ENCODE measurements around the gene CCDC171. TPM values are rescaled to one million over a fixed set of nuclear protein-coding genes. Genes with fewer than 3 reads are reported as not detected.

CCDC171 gene
- total and polyA plus RNA-seq, 2 experiments from 2014 or later: 4.4 to 5.1 TPM

DNA sequence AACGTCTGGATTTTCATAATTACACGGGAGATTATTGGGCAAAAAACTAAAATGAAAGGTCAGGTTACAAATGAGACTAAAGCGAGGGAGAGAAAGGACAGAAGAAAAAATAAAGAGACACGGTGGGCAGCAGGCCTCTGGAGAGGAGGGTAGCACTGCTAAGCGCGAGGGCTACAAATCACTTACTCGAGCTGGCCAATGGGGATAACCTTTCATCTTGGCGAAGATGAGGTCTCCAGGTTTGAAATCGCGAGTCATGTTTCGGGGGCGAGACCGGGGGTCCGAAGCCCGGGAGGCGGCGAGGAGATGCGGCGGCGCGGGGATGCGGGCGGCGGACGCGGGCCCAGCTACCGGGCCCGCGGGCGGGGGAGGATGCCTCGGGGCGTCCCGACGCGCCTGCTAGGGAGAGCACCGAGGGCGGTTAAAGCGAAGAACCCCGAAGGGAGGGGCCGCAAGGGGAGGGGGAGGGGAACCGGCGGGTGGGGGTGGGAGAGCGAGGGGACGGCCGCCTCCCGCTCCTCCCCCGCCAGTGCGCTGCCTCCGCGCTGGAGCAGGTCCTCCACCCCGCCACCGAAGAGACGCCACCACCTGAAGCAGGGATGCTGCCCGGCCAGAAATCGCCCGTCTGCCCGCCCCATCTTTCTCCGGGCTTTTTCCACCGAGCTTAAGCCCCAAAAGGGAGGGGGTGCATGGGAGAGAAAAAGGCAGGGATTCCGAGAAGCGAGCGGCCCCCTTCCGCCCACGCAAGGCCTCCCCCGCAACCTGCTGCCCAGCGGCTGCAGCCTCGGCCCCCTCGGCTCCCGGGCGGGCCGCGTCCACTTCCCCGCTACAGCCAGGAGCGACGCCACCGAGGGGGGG lies 42.7 kb upstream of the CCDC171 start (continued):
- TF ChIP-seq, protein P1, sequence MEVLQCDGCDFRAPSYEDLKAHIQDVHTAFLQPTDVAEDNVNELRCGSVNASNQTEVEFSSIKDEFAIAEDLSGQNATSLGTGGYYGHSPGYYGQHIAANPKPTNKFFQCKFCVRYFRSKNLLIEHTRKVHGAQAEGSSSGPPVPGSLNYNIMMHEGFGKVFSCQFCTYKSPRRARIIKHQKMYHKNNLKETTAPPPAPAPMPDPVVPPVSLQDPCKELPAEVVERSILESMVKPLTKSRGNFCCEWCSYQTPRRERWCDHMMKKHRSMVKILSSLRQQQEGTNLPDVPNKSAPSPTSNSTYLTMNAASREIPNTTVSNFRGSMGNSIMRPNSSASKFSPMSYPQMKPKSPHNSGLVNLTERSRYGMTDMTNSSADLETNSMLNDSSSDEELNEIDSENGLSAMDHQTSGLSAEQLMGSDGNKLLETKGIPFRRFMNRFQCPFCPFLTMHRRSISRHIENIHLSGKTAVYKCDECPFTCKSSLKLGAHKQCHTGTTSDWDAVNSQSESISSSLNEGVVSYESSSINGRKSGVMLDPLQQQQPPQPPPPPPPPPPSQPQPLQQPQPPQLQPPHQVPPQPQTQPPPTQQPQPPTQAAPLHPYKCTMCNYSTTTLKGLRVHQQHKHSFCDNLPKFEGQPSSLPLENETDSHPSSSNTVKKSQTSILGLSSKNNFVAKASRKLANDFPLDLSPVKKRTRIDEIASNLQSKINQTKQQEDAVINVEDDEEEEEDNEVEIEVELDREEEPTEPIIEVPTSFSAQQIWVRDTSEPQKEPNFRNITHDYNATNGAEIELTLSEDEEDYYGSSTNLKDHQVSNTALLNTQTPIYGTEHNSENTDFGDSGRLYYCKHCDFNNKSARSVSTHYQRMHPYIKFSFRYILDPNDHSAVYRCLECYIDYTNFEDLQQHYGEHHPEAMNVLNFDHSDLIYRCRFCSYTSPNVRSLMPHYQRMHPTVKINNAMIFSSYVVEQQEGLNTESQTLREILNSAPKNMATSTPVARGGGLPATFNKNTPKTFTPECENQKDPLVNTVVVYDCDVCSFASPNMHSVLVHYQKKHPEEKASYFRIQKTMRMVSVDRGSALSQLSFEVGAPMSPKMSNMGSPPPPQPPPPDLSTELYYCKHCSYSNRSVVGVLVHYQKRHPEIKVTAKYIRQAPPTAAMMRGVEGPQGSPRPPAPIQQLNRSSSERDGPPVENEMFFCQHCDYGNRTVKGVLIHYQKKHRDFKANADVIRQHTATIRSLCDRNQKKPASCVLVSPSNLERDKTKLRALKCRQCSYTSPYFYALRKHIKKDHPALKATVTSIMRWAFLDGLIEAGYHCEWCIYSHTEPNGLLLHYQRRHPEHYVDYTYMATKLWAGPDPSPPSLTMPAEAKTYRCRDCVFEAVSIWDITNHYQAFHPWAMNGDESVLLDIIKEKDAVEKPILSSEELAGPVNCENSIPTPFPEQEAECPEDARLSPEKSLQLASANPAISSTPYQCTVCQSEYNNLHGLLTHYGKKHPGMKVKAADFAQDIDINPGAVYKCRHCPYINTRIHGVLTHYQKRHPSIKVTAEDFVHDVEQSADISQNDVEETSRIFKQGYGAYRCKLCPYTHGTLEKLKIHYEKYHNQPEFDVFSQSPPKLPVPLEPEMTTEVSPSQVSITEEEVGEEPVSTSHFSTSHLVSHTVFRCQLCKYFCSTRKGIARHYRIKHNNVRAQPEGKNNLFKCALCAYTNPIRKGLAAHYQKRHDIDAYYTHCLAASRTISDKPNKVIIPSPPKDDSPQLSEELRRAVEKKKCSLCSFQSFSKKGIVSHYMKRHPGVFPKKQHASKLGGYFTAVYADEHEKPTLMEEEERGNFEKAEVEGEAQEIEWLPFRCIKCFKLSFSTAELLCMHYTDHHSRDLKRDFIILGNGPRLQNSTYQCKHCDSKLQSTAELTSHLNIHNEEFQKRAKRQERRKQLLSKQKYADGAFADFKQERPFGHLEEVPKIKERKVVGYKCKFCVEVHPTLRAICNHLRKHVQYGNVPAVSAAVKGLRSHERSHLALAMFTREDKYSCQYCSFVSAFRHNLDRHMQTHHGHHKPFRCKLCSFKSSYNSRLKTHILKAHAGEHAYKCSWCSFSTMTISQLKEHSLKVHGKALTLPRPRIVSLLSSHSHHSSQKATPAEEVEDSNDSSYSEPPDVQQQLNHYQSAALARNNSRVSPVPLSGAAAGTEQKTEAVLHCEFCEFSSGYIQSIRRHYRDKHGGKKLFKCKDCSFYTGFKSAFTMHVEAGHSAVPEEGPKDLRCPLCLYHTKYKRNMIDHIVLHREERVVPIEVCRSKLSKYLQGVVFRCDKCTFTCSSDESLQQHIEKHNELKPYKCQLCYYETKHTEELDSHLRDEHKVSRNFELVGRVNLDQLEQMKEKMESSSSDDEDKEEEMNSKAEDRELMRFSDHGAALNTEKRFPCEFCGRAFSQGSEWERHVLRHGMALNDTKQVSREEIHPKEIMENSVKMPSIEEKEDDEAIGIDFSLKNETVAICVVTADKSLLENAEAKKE (CRISPR knock-in tag; IDR thresholded peaks at IDR 0.05): no peak
- TF ChIP-seq POLR2AphosphoS5 (IDR thresholded peaks at IDR 0.05; ENCODE audit: low read depth) (peak; percentile 64), CREB1 (CRISPR knock-in tag; IDR thresholded peaks at IDR 0.05; ENCODE audit: low read depth) (no peak)

DNA sequence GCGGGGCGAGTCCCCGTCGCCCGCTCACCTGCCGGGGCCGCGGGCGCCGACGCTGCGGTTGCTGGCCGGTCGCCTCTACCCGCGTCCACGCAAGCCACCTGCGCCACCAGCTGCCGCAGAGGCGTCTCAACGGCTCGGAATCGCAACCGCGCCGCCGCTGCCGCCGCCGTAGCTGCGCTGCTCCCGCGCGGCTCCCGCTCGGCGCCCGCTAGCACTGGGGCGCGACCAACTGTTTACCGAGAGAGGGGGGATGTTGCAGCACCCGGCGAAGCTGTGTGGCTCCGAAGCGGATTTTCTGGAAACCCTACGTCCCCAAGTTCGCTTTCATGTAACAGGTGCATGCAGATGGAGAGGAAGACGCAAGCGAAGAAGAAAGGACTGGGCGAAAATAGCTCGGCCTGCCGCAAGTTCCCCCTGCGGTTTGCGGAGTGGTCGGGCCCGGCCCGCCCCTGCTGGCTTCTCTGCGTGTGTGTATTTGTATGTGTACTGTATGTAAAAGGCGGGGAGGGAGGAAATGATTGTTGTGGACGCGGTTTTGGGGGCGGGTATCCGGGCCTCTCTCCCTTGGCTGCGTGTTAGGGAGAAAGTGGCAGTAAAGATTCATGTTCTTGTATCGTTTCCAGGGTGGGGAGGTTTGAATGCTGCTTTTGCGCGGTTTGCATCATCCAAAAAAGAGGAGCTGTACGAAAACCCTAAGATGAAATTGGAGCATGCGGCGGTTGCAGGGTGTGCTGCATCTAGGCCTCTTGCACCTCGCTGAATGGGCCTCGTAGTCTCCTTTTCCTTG lies 41.9 kb upstream of the CCDC171 start, which contains the start of gene PSIP1:
Gene PSIP1, minus strand, starts transcription at position 182 of the 787 bp plus-strand sequence. CDS start 782 bp downstream, outside the sequence.
- no peaks in the 10 kb centered on the region for H3K9me2 ChIP-seq (ENCODE audit: insufficient read depth)
- peaks cover 3% of the 10 kb centered on the region; the same call in 1 of the 3 replicates for H3K9me3 Mint-ChIP-seq
- H3K27me3 Mint-ChIP-seq (ENCODE audit: insufficient read depth, low read depth, poor library complexity): peaks cover 4% of the 10 kb centered on the region
- peaks cover 36% of the 10 kb centered on the region for H4K20me1 ChIP-seq (replicated peaks; ENCODE audit: insufficient read depth)
- peak within 1 kb of the TSS; percentile 100 for H3K27ac Mint-ChIP-seq
- DNase-seq (ENCODE audit: low spot score): peak; percentile 87
- H3K4me1 Mint-ChIP-seq: peaks cover 44% of the 10 kb centered on the region
- H3K4me3 ChIP-seq: peak within 1 kb of the TSS; percentile 91
- peak within 1 kb of the TSS; percentile 96 for H3K4me3 Mint-ChIP-seq
- peaks cover 38% of the 10 kb centered on the region for H3K36me3 ChIP-seq (ENCODE audit: insufficient read depth)
- H3F3A ChIP-seq (replicated peaks; ENCODE audit: low read depth): peaks cover 6% of the 10 kb centered on the region; the same call in 1 of the 2 replicates
- peaks cover 30% of the 10 kb centered on the region for H3K4me1 ChIP-seq (ENCODE audit: insufficient read depth)
- peaks cover 60% of the 10 kb centered on the region for H3K79me2 ChIP-seq (replicated peaks; ENCODE audit: insufficient read depth)
- H3K4me2 ChIP-seq: peak within 1 kb of the TSS; percentile 92
- no peak within 1 kb of the TSS for H2AFZ ChIP-seq
- H3K27ac ChIP-seq (ENCODE audit: low read depth): peak within 1 kb of the TSS; percentile 99
- no peaks in the 10 kb centered on the region for H3K27me3 ChIP-seq (ENCODE audit: insufficient read depth)
- peaks cover 41% of the 10 kb centered on the region for H3K36me3 Mint-ChIP-seq (ENCODE audit: low read depth)
- ATAC-seq: peak; percentile 59
- TF ChIP-seq EZH2 (IDR thresholded peaks at IDR 0.05; ENCODE audit: low read depth, unreplicated experiment): no peak
- TF ChIP-seq, protein P1 (CRISPR knock-in tag; IDR thresholded peaks at IDR 0.05): no peak

Data from GM23338 (cell line).